Thyroid gland (tissue), 4 donors: ENCODE results near the gene MAP4.

ENCODE experiments used
- CTCF ChIP-seq, 6 experiments: fragments of 200-600 bp in 3 of 6; fragments of 450-650 bp in 3 of 6; sonication (generic) in 3 of 6; IDR thresholded peaks; one replicate each; pipeline ENCODE4 v1.5.1; 2016 to 2019; ENCODE audit warnings: antibody characterized with exemption in 6 of 6, mild to moderate bottlenecking in 2 of 6, inconsistent platforms in 1 of 6, moderate library complexity in 1 of 6
- POLR2A ChIP-seq, 2 donors: fragments of 450-650 bp; IDR thresholded peaks; one replicate each; pipeline ENCODE4 v1.6.1; 2017; ENCODE audit warnings: antibody characterized with exemption in 2 of 2, mild to moderate bottlenecking in 2 of 2, moderate library complexity in 1 of 2

GRCh38 chr3:47991341-47991740 lies 24.9 kb downstream of the MAP4 start:
- TF ChIP-seq CTCF (IDR thresholded peaks at IDR 0.05) (no peak), POLR2A (IDR thresholded peaks at IDR 0.05) (no peak)
